Measurements from ENCODE around the gene RPIA.

- TF ChIP-seq CTCF (IDR thresholded peaks at IDR 0.05; ENCODE audit: low read depth, low read length) (no peak), MYC (IDR thresholded peaks at IDR 0.05; ENCODE audit: low read depth, low read length) (no peak), MAX (IDR thresholded peaks at IDR 0.05; ENCODE audit: low read depth, low read length) (no peak), POLR2A (IDR thresholded peaks at IDR 0.05; ENCODE audit: extremely low read depth, insufficient read length) (no peak)
Observed at GRCh38 chr2:88690591-88691338, 708 bp upstream of the RPIA start.
